OCI-LY7 (cell line): ENCODE data around the gene NPIPB2. TPM values are rescaled to one million over a fixed set of nuclear protein-coding genes. Genes with fewer than 3 reads are reported as not detected.
"Not testable (repeated sequence)": the region's sequence is repeated elsewhere in the genome, so short reads cannot be mapped to it uniquely, and the experiment has no call there.

ENCODE experiments used
- Bru-seq: library from RNA; stranded (reverse); fragments of 400-500 nt; gene quantifications from one replicate; lab custom pipeline; 2021; lab: Mats Ljungman, UMichigan
- BruChase-seq, 2 experiments: library from RNA; stranded (reverse); fragments of 400-500 nt; gene quantifications; one replicate each; lab custom pipeline; 2021; lab: Mats Ljungman, UMichigan
- BruUV-seq: library from RNA; stranded (reverse); fragments of 400-500 nt; replicated peaks from 2 replicates; lab custom pipeline; 2021; lab: Mats Ljungman, UMichigan
- CTCF ChIA-PET: fragments of 300-600 bp; sonication (Branson Sonifier 250); formaldehyde crosslinking; loops from one replicate; lab custom pipeline; 2022; ENCODE audit warnings: antibody characterized with exemption; ENCODE audit not compliant: unreplicated experiment; lab: Charles Lee
- POLR2A ChIA-PET: fragments of 300-600 bp; sonication (Branson Sonifier 250); formaldehyde crosslinking; loops from one replicate; lab custom pipeline; 2022; ENCODE audit warnings: antibody characterized with exemption; lab: Charles Lee
- DNase-seq: peaks from one replicate; pipeline ENCODE4 v3.0.0-alpha.2; 2015; ENCODE audit warnings: low spot score
- H2AFZ ChIP-seq: fragments of 200-600 bp; sonication (generic), shearing (Covaris generic); 2 replicates; pipeline ENCODE4 v1.6.1; 2014; ENCODE audit warnings: mild to moderate bottlenecking, antibody characterized with exemption, low read length, moderate library complexity
- H3K27ac ChIP-seq: fragments of 200-600 bp; sonication (generic); 2 replicates; pipeline ENCODE4 v1.5.1; 2014; ENCODE audit warnings: mixed run types, low read depth, mild to moderate bottlenecking, moderate library complexity, low read length, inconsistent platforms; ENCODE audit not compliant: poor library complexity, severe bottlenecking
- H3K36me3 ChIP-seq: fragments of 200-600 bp; sonication (generic); 2 replicates; pipeline ENCODE4 v1.6.1; 2014; ENCODE audit warnings: mild to moderate bottlenecking, antibody characterized with exemption, low read length, moderate library complexity, mixed read lengths; ENCODE audit not compliant: insufficient read depth
- H3K4me1 ChIP-seq: fragments of 200-600 bp; sonication (generic); 2 replicates; pipeline ENCODE4 v1.5.1; 2014; ENCODE audit warnings: mild to moderate bottlenecking, low read length; ENCODE audit not compliant: insufficient read depth, poor library complexity, severe bottlenecking
- H3K4me2 ChIP-seq: fragments of 200-600 bp; sonication (generic); 2 replicates; pipeline ENCODE4 v1.6.1; 2014; ENCODE audit warnings: mild to moderate bottlenecking, low read length
- H3K4me3 ChIP-seq: fragments of 200-600 bp; sonication (generic); 2 replicates; pipeline ENCODE4 v1.5.1; 2014; ENCODE audit warnings: mild to moderate bottlenecking, low read depth, low read length; ENCODE audit not compliant: poor library complexity, severe bottlenecking
- H3K79me2 ChIP-seq: fragments of 200-600 bp; sonication (generic); 2 replicates; pipeline ENCODE4 v1.6.1; 2016; ENCODE audit warnings: low read depth, mild to moderate bottlenecking, low read length, moderate library complexity, mixed read lengths; ENCODE audit not compliant: insufficient read depth
- H3K9me2 ChIP-seq: fragments of 200-600 bp; sonication (generic); 2 replicates; pipeline ENCODE4 v1.6.1; 2016; ENCODE audit warnings: mild to moderate bottlenecking, low read length, mixed read lengths; ENCODE audit not compliant: insufficient read depth
- H3K9me3 ChIP-seq: fragments of 200-600 bp; sonication (generic); 2 replicates; pipeline ENCODE4 v1.6.1; 2014; ENCODE audit warnings: mild to moderate bottlenecking, mixed run types, low read length, mixed read lengths
- H4K20me1 ChIP-seq: fragments of 200-600 bp; sonication (generic); 2 replicates; pipeline ENCODE4 v1.6.1; 2014; ENCODE audit warnings: mild to moderate bottlenecking, antibody characterized with exemption, low read length, moderate library complexity, mixed read lengths; ENCODE audit not compliant: insufficient read depth
- EZH2phosphoT487 ChIP-seq: fragments of 200-600 bp; sonication (generic); IDR thresholded peaks from 2 replicates; pipeline ENCODE4 v1.6.1; 2018; ENCODE audit warnings: low read depth, borderline replicate concordance, mild to moderate bottlenecking, mixed run types, antibody characterized with exemption, low read length, moderate library complexity, mixed read lengths
- intact Hi-C: fragments of 100-400 bp; cut with micrococcal nuclease; formaldehyde crosslinking; loops from one replicate; pipeline ENCODE4 v1.10.0; 2022; ENCODE audit not compliant: unreplicated experiment
- long read RNA-seq: library from polyadenylated mRNA; stranded (forward); transcript quantifications from one replicate; pipeline ENCODE4 v2.0.0, GENCODE V29; 2022
- total RNA-seq, 2 experiments: library from RNA; depleted of rRNA in 1 of 2; stranded (reverse); fragments of >200 nt in 1 of 2; shearing (Covaris generic) in 1 of 2; gene quantifications; 2 replicates each; pipeline ENCODE4 v1.2.3, GENCODE V29; 2014 to 2022
- TF ChIP-seq, protein P1 (sequence below): fragments of 200-600 bp; sonication (generic); conservative IDR thresholded peaks from 2 replicates; pipeline ENCODE4 v1.5.1; 2014; ENCODE audit warnings: mild to moderate bottlenecking, antibody characterized with exemption, low read length, moderate library complexity, mixed read lengths

Gene NPIPB2
- 5.7 and 7.5 TPM in 2 replicates for total RNA-seq (2014; rRNA removed; shearing (Covaris generic))
- 30.3 and 35.9 TPM in 2 replicates for total RNA-seq (2022)
- Bru-seq, nascent RNA = percentile 40 among the genes with signal in this experiment
- percentile 44 among the genes with signal in this experiment for BruChase-seq, experiment 1, labeled RNA remaining after a 6-hour chase
- BruChase-seq, experiment 2, labeled RNA remaining after a 2-hour chase = percentile 43 among the genes with signal in this experiment
- long read RNA-seq, partial matches to known transcripts = 0 of 2 reads
- long read RNA-seq, other reads (novel, unspliced or antisense) = 2 of 2 reads

GRCh38 chr16:11941945-11942344 lies at the start of gene NPIPB2:
NPIPB2 (minus strand) TSS chr16:11942045; CDS start chr16:11942045, 0 bp downstream.
- H3K79me2 ChIP-seq, H3K4me1 ChIP-seq, H3K27ac ChIP-seq, POLR2A ChIA-PET, H3K9me2 ChIP-seq, DNase-seq, H3K9me3 ChIP-seq, H3K4me2 ChIP-seq, H2AFZ ChIP-seq, CTCF ChIA-PET, H3K36me3 ChIP-seq, H4K20me1 ChIP-seq, H3K4me3 ChIP-seq, intact Hi-C loops, BruUV-seq: not testable (repeated sequence)

DNA sequence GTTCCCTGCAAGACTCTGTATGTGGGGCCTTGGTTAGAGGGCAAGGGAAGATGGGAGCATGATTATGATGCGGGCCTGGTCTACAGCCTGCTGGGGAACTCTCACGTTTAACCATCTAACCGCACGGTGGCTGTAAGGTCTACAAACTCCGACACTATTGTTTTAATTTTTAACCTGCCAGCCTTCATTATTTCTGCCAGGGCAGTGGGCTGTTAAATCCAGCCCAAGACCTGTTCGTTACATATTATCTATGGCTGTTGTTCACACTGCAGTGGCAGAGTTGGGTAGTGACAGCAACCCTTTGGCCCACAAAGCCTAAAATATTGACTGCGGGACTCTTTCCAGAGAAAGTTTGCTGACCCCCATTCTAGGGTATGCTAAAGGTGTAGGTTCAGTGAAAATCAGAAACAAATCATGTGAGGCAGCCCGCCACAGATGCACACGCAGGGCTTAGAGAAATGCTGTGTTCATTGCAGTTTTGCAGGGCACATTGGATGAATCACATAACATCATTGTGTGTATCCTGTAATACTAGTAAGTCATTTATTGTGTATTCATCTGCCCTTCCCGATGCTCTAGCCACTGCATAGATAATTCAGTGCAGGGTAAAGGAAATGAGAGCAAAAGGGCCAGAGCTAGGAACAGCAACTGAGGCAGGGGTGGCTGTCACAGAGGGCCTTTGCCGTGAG lies 49.0 kb upstream of the NPIPB2 start:
- no TSS peak for BruUV-seq
- Histone ChIP-seq H3K79me2 (no peaks in the 10 kb centered on the region), H4K20me1 (no peaks in the 10 kb centered on the region), H3K4me3 (no peak overlapping the region), H3K4me2 (no peak overlapping the region), H3K4me1 (no peaks in the 10 kb centered on the region), H3K9me2 (no peaks in the 10 kb centered on the region), H3K9me3 (no peaks in the 10 kb centered on the region), H3K27ac (no peak overlapping the region), H2AFZ (no peak overlapping the region), H3K36me3 (no peaks in the 10 kb centered on the region)
- no peak for TF ChIP-seq EZH2phosphoT487
- TF ChIP-seq, protein P1, sequence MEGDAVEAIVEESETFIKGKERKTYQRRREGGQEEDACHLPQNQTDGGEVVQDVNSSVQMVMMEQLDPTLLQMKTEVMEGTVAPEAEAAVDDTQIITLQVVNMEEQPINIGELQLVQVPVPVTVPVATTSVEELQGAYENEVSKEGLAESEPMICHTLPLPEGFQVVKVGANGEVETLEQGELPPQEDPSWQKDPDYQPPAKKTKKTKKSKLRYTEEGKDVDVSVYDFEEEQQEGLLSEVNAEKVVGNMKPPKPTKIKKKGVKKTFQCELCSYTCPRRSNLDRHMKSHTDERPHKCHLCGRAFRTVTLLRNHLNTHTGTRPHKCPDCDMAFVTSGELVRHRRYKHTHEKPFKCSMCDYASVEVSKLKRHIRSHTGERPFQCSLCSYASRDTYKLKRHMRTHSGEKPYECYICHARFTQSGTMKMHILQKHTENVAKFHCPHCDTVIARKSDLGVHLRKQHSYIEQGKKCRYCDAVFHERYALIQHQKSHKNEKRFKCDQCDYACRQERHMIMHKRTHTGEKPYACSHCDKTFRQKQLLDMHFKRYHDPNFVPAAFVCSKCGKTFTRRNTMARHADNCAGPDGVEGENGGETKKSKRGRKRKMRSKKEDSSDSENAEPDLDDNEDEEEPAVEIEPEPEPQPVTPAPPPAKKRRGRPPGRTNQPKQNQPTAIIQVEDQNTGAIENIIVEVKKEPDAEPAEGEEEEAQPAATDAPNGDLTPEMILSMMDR = no peak
- ChIA-PET CTCF (no interaction called here), POLR2A (interaction anchor here (0.5 to 0.6 kb wide), 2 partner anchors 18 to 46 kb away, joined by 4 read pairs; no protein-coding TSS in a partner anchor)
- intact Hi-C loops = no loop called here
- no peak for DNase-seq

DNA sequence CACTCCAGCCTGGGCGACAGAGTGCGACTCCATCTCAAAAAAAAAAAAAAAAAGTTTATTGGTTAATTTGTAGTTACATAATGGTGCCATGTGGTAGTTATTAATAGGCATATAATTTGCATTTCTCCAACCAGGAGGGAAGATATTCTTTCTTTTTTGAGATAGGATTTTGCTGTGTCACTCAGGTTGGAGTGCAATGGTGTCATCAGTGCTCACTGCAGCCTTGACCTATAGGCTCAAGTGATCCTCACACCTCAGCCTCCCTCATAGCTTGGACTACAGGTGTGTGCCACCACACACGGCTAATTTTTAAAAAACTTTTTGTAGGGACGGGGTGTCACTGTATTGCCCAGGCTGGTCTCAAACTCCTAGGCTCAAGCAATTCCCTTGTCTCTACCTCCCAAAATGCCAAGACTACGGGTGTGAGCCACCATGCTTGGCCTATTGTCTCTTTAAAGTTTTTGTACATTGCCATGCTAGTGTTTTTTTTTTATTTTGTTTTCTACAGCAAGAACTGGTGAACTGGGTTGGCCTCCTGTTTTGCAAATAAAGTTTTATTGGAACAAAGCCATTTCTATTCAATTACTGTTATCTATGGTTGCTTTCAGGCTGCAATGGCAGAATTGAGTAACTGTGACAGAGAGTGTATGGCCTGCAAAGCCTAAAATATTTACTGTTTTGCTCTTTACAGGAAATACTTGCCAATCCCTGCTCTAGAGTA lies 46.6 kb upstream of the NPIPB2 start:
- H3K27ac ChIP-seq = no peak overlapping the region
- ChIA-PET POLR2A (interaction anchor here (0.7 to 1.3 kb wide), 2 partner anchors 10 to 403 kb away, joined by 3 to 6 read pairs; no protein-coding TSS in a partner anchor), CTCF (no interaction called here)
- no peak overlapping the region for H3K4me2 ChIP-seq
- no peaks in the 10 kb centered on the region for H3K36me3 ChIP-seq
- BruUV-seq = no TSS peak
- no peaks in the 10 kb centered on the region for H3K9me2 ChIP-seq
- no peak overlapping the region for H2AFZ ChIP-seq
- H3K4me3 ChIP-seq = no peak overlapping the region
- intact Hi-C loops = no loop called here
- no peaks in the 10 kb centered on the region for H3K79me2 ChIP-seq
- TF ChIP-seq, protein P1 = no peak
- TF ChIP-seq EZH2phosphoT487 = no peak
- H4K20me1 ChIP-seq = no peaks in the 10 kb centered on the region
- no peak for DNase-seq
- no peaks in the 10 kb centered on the region for H3K9me3 ChIP-seq
- H3K4me1 ChIP-seq = no peaks in the 10 kb centered on the region
